Ovary (tissue), 3 donors: ENCODE results near the gene RHOA.

ENCODE experiments used
- CTCF ChIP-seq, 3 donors: fragments of 450-650 bp in 2 of 3; fragments of 200-600 bp in 1 of 3; IDR thresholded peaks; one replicate each; pipeline versions ENCODE4 v1.5.1 to v1.8.0; 2016 to 2022; ENCODE audit warnings: antibody characterized with exemption in 3 of 3, mild to moderate bottlenecking in 1 of 3
- EP300 ChIP-seq: sonication (generic); formaldehyde crosslinking; IDR thresholded peaks from one replicate; pipeline ENCODE4 v1.6.1; 2017; ENCODE audit warnings: antibody characterized with exemption
- POLR2A ChIP-seq: fragments of 450-650 bp; IDR thresholded peaks from one replicate; pipeline ENCODE4 v1.6.1; 2017; ENCODE audit warnings: antibody characterized with exemption, mild to moderate bottlenecking, moderate library complexity
- donor health status: DM: no; HTN: no; CAD: no.

- no peak for TF ChIP-seq CTCF (IDR thresholded peaks at IDR 0.05)
- TF ChIP-seq POLR2A, result no peak
- no peak for TF ChIP-seq EP300
Measured at GRCh38 chr3:49310677-49311076, 101.1 kb downstream of the RHOA start.
